Lower leg skin (tissue), 3 donors: ENCODE data around the gene LAMB4.

Source experiments
- CTCF ChIP-seq, 3 donors: fragments of 450-650 bp; IDR thresholded peaks; one replicate each; pipeline ENCODE4 v1.5.1; 2016; ENCODE audit warnings: antibody characterized with exemption in 3 of 3, mild to moderate bottlenecking in 3 of 3, moderate library complexity in 2 of 3
- POLR2A ChIP-seq, 2 donors: fragments of 450-650 bp; IDR thresholded peaks; one replicate each; pipeline ENCODE4 v1.6.1; 2016 to 2017; ENCODE audit warnings: antibody characterized with exemption in 2 of 2, mild to moderate bottlenecking in 1 of 2, moderate library complexity in 1 of 2

- no peak for TF ChIP-seq CTCF (IDR thresholded peaks at IDR 0.05)
- TF ChIP-seq POLR2A (IDR thresholded peaks at IDR 0.05), result no peak
Observed at GRCh38 chr7:108071551-108071950, 58.6 kb downstream of the LAMB4 start.
